ENCODE data around the gene SMIM8. TPM values are rescaled to one million over a fixed set of nuclear protein-coding genes. Genes with fewer than 3 reads are reported as not detected.

Gene SMIM8
- total and polyA plus RNA-seq, 2 donors (not counting 1 experiment from before 2014, with no cell fraction given): 3.7 to 19.1 TPM

DNA sequence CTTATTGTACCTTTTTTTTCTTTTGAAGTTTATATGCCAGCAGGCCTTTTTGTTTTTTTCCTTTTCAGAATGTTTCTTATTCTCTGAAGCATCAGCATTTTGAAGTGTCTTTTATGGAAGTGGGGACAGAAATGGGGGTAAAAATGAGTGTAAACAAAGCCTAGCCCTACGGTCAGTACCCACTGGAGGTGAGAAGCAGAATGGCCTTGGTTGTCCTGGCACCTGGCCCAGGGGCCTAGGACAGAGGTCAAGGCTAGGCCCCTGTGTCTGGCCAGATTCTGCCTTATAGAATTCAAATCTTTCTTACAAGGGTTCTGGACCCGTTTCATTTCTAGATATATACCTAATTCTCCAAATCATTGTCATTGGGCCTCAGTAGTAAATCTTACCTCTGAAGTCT is 18.8 kb downstream of the SMIM8 start:
- Histone ChIP-seq H3K9me3 (ENCODE audit: control extremely low read depth in 1 of 3, control insufficient read depth in 2 of 3, insufficient read depth in 1 of 3, low read length in 2 of 3) (no peaks in the 10 kb centered on the region), H3K4me3 (ENCODE audit: control extremely low read depth in 1 of 5, extremely low read depth in 1 of 5, insufficient read depth in 1 of 5, low read depth in 2 of 5, low read length in 4 of 5) (no peak overlapping the region)

DNA sequence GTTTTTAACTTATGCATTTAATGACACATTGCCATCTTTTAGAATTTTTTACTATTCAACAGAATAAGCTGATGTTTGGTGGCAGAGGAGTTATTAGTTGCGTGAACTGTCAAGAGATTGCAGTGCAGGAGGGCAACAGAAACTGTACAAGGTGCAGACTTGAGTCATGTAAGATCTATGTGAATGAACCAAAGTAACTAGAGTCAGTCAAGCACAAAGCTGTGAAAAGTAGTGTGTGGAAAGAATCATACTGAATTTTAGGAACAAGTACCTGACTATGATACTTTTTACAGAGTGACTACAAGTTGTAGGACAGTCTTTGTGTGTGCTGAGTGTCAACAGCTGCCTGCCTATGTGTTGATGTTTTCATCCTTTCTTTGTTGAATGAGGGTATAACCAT is 19.5 kb downstream of the SMIM8 start:
- POLR2A ChIA-PET: no interaction called here

More for the DNA sequence above, 18.8 kb downstream of the SMIM8 start:
- DNase-seq (no peak), ATAC-seq (ENCODE audit: low read depth) (no peak)
- WGBS (ENCODE audit: insufficient coverage): 93% methylated on average over 1 of the region's 2 CpGs
- H3K27me3 ChIP-seq (replicated peaks in 1 of 4; ENCODE audit: control extremely low read depth in 1 of 4, control insufficient read depth in 3 of 4, insufficient read depth in 4 of 4, low read length in 3 of 4): no peaks in the 10 kb centered on the region
- intact Hi-C loops (cut with micrococcal nuclease): no loop called here
- Mint-ChIP-seq H3K4me3 (no peak overlapping the region), H3K27me3 (no peaks in the 10 kb centered on the region), H3K4me1 (peaks cover 3% of the 10 kb centered on the region), H3K27ac (no peak overlapping the region), H3K9me3 (ENCODE audit: insufficient read depth) (no peaks in the 10 kb centered on the region)
- H3K4me1 ChIP-seq (ENCODE audit: control insufficient read depth in 2 of 2, insufficient read depth in 2 of 2, low read length in 2 of 2): no peaks in the 10 kb centered on the region
- peaks cover 5% of the 10 kb centered on the region in 2 experiments for H3K36me3 ChIP-seq (replicated peaks in 1 of 2; ENCODE audit: control extremely low read depth in 1 of 2, control insufficient read depth in 1 of 2, extremely low read depth in 1 of 2, insufficient read depth in 2 of 2, low read length in 1 of 2)
- CTCF ChIA-PET: no interaction called here
- no peak overlapping the region for H3K4me2 ChIP-seq (replicated peaks; ENCODE audit: low read depth, low read length, poor library complexity, severe bottlenecking)
- no peaks in the 10 kb centered on the region for H4K20me1 ChIP-seq (ENCODE audit: control insufficient read depth, insufficient read depth, low read length, poor library complexity, severe bottlenecking)
- POLR2A ChIA-PET: no interaction called here
- TF ChIP-seq CTCF (IDR thresholded peaks at IDR 0.05) (no peak), EZH2 (IDR thresholded peaks at IDR 0.05; ENCODE audit: borderline replicate concordance, insufficient read depth, low read depth, low read length, poor library complexity, severe bottlenecking) (no peak)
- no peak overlapping the region for H3K9ac ChIP-seq (ENCODE audit: low read length)
- peaks cover 4% of the 10 kb centered on the region for H3K79me2 ChIP-seq (ENCODE audit: control insufficient read depth, insufficient read depth, low read length)
- no peak overlapping the region for H2AFZ ChIP-seq (ENCODE audit: insufficient read depth, low read depth, low read length, poor library complexity, severe bottlenecking)
- H3K27ac ChIP-seq (ENCODE audit: low read length in 2 of 2): no peak overlapping the region

More for the DNA sequence above, 19.5 kb downstream of the SMIM8 start:
- no peaks in the 10 kb centered on the region for H3K27me3 Mint-ChIP-seq
- H2AFZ ChIP-seq (ENCODE audit: insufficient read depth, low read depth, low read length, poor library complexity, severe bottlenecking): no peak overlapping the region
- H3K27ac Mint-ChIP-seq: no peak overlapping the region
- peaks cover 3% of the 10 kb centered on the region for H3K4me1 Mint-ChIP-seq
- H3K79me2 ChIP-seq (ENCODE audit: control insufficient read depth, insufficient read depth, low read length): no peaks in the 10 kb centered on the region
- no peak overlapping the region for H3K27ac ChIP-seq (ENCODE audit: low read length in 2 of 2)
- H3K9me3 Mint-ChIP-seq (ENCODE audit: insufficient read depth): no peaks in the 10 kb centered on the region
- 100% methylated on average over 1 of the region's 1 CpG for WGBS (ENCODE audit: insufficient coverage)
- H3K4me1 ChIP-seq (ENCODE audit: control insufficient read depth in 2 of 2, insufficient read depth in 2 of 2, low read length in 2 of 2): no peaks in the 10 kb centered on the region
- no peak for DNase-seq
- H3K4me2 ChIP-seq (replicated peaks; ENCODE audit: low read depth, low read length, poor library complexity, severe bottlenecking): no peak overlapping the region
- H3K27me3 ChIP-seq (replicated peaks in 1 of 4; ENCODE audit: control extremely low read depth in 1 of 4, control insufficient read depth in 3 of 4, insufficient read depth in 4 of 4, low read length in 3 of 4): no peaks in the 10 kb centered on the region
- CTCF ChIA-PET: no interaction called here
- no peak overlapping the region for H3K4me3 ChIP-seq (ENCODE audit: control extremely low read depth in 1 of 5, extremely low read depth in 1 of 5, insufficient read depth in 1 of 5, low read depth in 2 of 5, low read length in 4 of 5)
- peaks cover 4 to 5% of the 10 kb centered on the region in 2 experiments for H3K36me3 ChIP-seq (replicated peaks in 1 of 2; ENCODE audit: control extremely low read depth in 1 of 2, control insufficient read depth in 1 of 2, extremely low read depth in 1 of 2, insufficient read depth in 2 of 2, low read length in 1 of 2)
- intact Hi-C loops (cut with micrococcal nuclease): no loop called here
- no peak for TF ChIP-seq EZH2 (IDR thresholded peaks at IDR 0.05; ENCODE audit: borderline replicate concordance, insufficient read depth, low read depth, low read length, poor library complexity, severe bottlenecking)
- TF ChIP-seq CTCF (IDR thresholded peaks at IDR 0.05): no peak
- H4K20me1 ChIP-seq (ENCODE audit: control insufficient read depth, insufficient read depth, low read length, poor library complexity, severe bottlenecking): no peaks in the 10 kb centered on the region
- no peak overlapping the region for H3K9ac ChIP-seq (ENCODE audit: low read length)
- no peaks in the 10 kb centered on the region for H3K9me3 ChIP-seq (ENCODE audit: control extremely low read depth in 1 of 3, control insufficient read depth in 2 of 3, insufficient read depth in 1 of 3, low read length in 2 of 3)
- no peak overlapping the region for H3K4me3 Mint-ChIP-seq
- no peak for ATAC-seq (ENCODE audit: low read depth)
